Measurements from ENCODE around the gene NAV2. TPM values are rescaled to one million over a fixed set of nuclear protein-coding genes. Genes with fewer than 3 reads are reported as not detected.

NAV2 gene
- polyA plus RNA-seq, 1 donor (not counting 4 experiments of a cell fraction or from before 2014, with no cell fraction given), result 4.0 TPM

- Histone ChIP-seq H3K79me2 (ENCODE audit: control insufficient read depth, insufficient read depth, low read length) (no peaks in the 10 kb centered on the region), H3K27ac (ENCODE audit: control insufficient read depth, insufficient read depth, low read length) (no peak overlapping the region), H3K4me2 (ENCODE audit: control insufficient read depth, extremely low read depth, insufficient read depth, low read depth, low read length) (no peak overlapping the region), H4K20me1 (ENCODE audit: control insufficient read depth, extremely low read depth, insufficient read depth, low read length) (no peaks in the 10 kb centered on the region), H3K9me3 (ENCODE audit: control insufficient read depth, low read depth, low read length) (no peaks in the 10 kb centered on the region), H3K9ac (ENCODE audit: control insufficient read depth, extremely low read depth, insufficient read depth, low read length) (no peak overlapping the region), H3K4me3 (ENCODE audit: control insufficient read depth in 2 of 3, extremely low read depth in 1 of 3, insufficient read depth in 2 of 3, low read depth in 1 of 3, low read length in 3 of 3) (no peak overlapping the region), H3K27me3 (ENCODE audit: control insufficient read depth, extremely low read depth, insufficient read depth, low read length) (peaks cover 69% of the 10 kb centered on the region), H3K9me1 (ENCODE audit: control insufficient read depth, extremely low read depth, insufficient read depth, low read length) (no peaks in the 10 kb centered on the region), H2AFZ (ENCODE audit: control insufficient read depth, low read length) (no peak overlapping the region), H3K4me1 (ENCODE audit: control insufficient read depth, extremely low read depth, insufficient read depth, low read length) (no peaks in the 10 kb centered on the region), H3K36me3 (ENCODE audit: control insufficient read depth in 2 of 2, extremely low read depth in 1 of 2, insufficient read depth in 2 of 2, low read length in 2 of 2) (no peaks in the 10 kb centered on the region)
- dilution Hi-C loops (cut with MboI; ENCODE audit: extremely low pct_ligation_motif_present, low sequenced_read_pairs), result no loop called here
- DNase-seq (ENCODE audit: low read depth, low spot score) (no peak), FAIRE-seq (no peak)
- TF ChIP-seq EZH2 (IDR thresholded peaks at IDR 0.05; ENCODE audit: low read length) (peak; percentile 70), CTCF (optimal IDR thresholded peaks at IDR 0.05 in 1 of 3, IDR thresholded peaks at IDR 0.05 in 1 of 3, conservative IDR thresholded peaks at IDR 0.05 in 1 of 3; ENCODE audit: extremely low read depth in 1 of 3, insufficient read depth in 2 of 3, low read length in 3 of 3) (no peak)
Measured at GRCh38 chr11:20156280-20156875, 443.7 kb downstream of the NAV2 start.

- Histone ChIP-seq H3K9ac (ENCODE audit: control insufficient read depth, extremely low read depth, insufficient read depth, low read length) (no peak overlapping the region), H3K4me3 (ENCODE audit: control insufficient read depth in 2 of 3, extremely low read depth in 1 of 3, insufficient read depth in 2 of 3, low read depth in 1 of 3, low read length in 3 of 3) (no peak overlapping the region), H4K20me1 (ENCODE audit: control insufficient read depth, extremely low read depth, insufficient read depth, low read length) (no peaks in the 10 kb centered on the region), H3K36me3 (ENCODE audit: control insufficient read depth in 2 of 2, extremely low read depth in 1 of 2, insufficient read depth in 2 of 2, low read length in 2 of 2) (no peaks in the 10 kb centered on the region), H3K9me3 (ENCODE audit: control insufficient read depth, low read depth, low read length) (no peaks in the 10 kb centered on the region), H2AFZ (ENCODE audit: control insufficient read depth, low read length) (no peak overlapping the region), H3K4me1 (ENCODE audit: control insufficient read depth, extremely low read depth, insufficient read depth, low read length) (no peaks in the 10 kb centered on the region), H3K27me3 (ENCODE audit: control insufficient read depth, extremely low read depth, insufficient read depth, low read length) (peaks cover 76% of the 10 kb centered on the region), H3K4me2 (ENCODE audit: control insufficient read depth, extremely low read depth, insufficient read depth, low read depth, low read length) (no peak overlapping the region), H3K9me1 (ENCODE audit: control insufficient read depth, extremely low read depth, insufficient read depth, low read length) (no peaks in the 10 kb centered on the region), H3K27ac (ENCODE audit: control insufficient read depth, insufficient read depth, low read length) (no peak overlapping the region), H3K79me2 (ENCODE audit: control insufficient read depth, insufficient read depth, low read length) (no peaks in the 10 kb centered on the region)
- FAIRE-seq (no peak), DNase-seq (ENCODE audit: low read depth, low spot score) (no peak)
- TF ChIP-seq CTCF (optimal IDR thresholded peaks at IDR 0.05 in 1 of 3, IDR thresholded peaks at IDR 0.05 in 1 of 3, conservative IDR thresholded peaks at IDR 0.05 in 1 of 3; ENCODE audit: extremely low read depth in 1 of 3, insufficient read depth in 2 of 3, low read length in 3 of 3) (no peak), EZH2 (IDR thresholded peaks at IDR 0.05; ENCODE audit: low read length) (peak; percentile 95)
- dilution Hi-C loops (cut with MboI; ENCODE audit: extremely low pct_ligation_motif_present, low sequenced_read_pairs), result no loop called here
Measured at GRCh38 chr11:20156876-20157613, 444.4 kb downstream of the NAV2 start.
